CD4-positive, alpha-beta T cell (primary cell): ENCODE measurements around the gene SELPLG. TPM values are rescaled to one million over a fixed set of nuclear protein-coding genes. Genes with fewer than 3 reads are reported as not detected.
A peak's percentile ranks its signal among the peaks of the same experiment; 100 is the strongest.

Experiments used
- ATAC-seq: fragments of 200-7000 bp; cut with Tn5 transposase; one replicate; pipeline ENCODE4 v1.10.0; 2022; ENCODE audit warnings: mild to moderate bottlenecking; ENCODE audit not compliant: poor library complexity
- CTCF ChIA-PET: fragments of 350-600 bp; sonication (Branson Sonifier 250); formaldehyde crosslinking; loops from one replicate; lab custom pipeline; 2021; ENCODE audit warnings: antibody characterized with exemption, inconsistent platforms; lab: Charles Lee
- POLR2A ChIA-PET: fragments of 350-600 bp; sonication (Branson Sonifier 250); formaldehyde crosslinking; loops from one replicate; lab custom pipeline; 2021; ENCODE audit warnings: antibody characterized with exemption, inconsistent platforms; lab: Charles Lee
- DNase-seq, 14 experiments: peaks; one replicate each; pipeline ENCODE4 v3.0.0-alpha.2; 2013 to 2020; ENCODE audit warnings: mixed read lengths in 2 of 14
- H3K27ac ChIP-seq, 2 donors: one replicate each; pipeline versions ENCODE4 v1.5.1 to v1.7.0; 2013; ENCODE audit warnings: low read length in 2 of 2, low read depth in 1 of 2, mild to moderate bottlenecking in 1 of 2
- H3K27me3 ChIP-seq, 2 experiments: 1 replicate in 1 of 2; 2 replicates in 1 of 2; pipeline versions ENCODE4 v1.6.1 to v1.7.0; 2013; ENCODE audit warnings: low read length in 2 of 2, control low read depth in 1 of 2, mild to moderate bottlenecking in 1 of 2, moderate library complexity in 1 of 2; ENCODE audit not compliant: insufficient read depth in 2 of 2, control insufficient read depth in 1 of 2
- H3K36me3 ChIP-seq: one replicate; pipeline ENCODE4 v1.6.1; 2013; ENCODE audit warnings: low read length, control low read depth; ENCODE audit not compliant: insufficient read depth
- H3K4me1 ChIP-seq: one replicate; pipeline ENCODE4 v1.6.1; 2013; ENCODE audit warnings: low read length, control low read depth; ENCODE audit not compliant: insufficient read depth
- H3K4me3 ChIP-seq: one replicate; pipeline ENCODE4 v1.5.1; 2013; ENCODE audit warnings: mild to moderate bottlenecking, low read length, moderate library complexity
- H3K9me3 ChIP-seq, 2 experiments: 1 replicate in 1 of 2; 2 replicates in 1 of 2; pipeline versions ENCODE4 v1.6.1 to v1.7.0; 2013; ENCODE audit warnings: low read length in 2 of 2, mild to moderate bottlenecking in 2 of 2, control low read depth in 1 of 2, moderate library complexity in 1 of 2; ENCODE audit not compliant: control insufficient read depth in 1 of 2, insufficient read depth in 1 of 2
- H3K27ac Mint-ChIP-seq: one replicate; pipeline ENCODE4 v1.8.0; 2020; ENCODE audit warnings: mixed read lengths
- H3K27me3 Mint-ChIP-seq: one replicate; pipeline ENCODE4 v1.8.0; 2021; ENCODE audit warnings: mixed read lengths
- H3K36me3 Mint-ChIP-seq: one replicate; pipeline ENCODE4 v1.8.0; 2021; ENCODE audit warnings: low read depth, mixed read lengths
- H3K4me1 Mint-ChIP-seq: one replicate; pipeline ENCODE4 v1.8.0; 2021; ENCODE audit warnings: low read depth, mixed read lengths
- H3K4me3 Mint-ChIP-seq: one replicate; pipeline ENCODE4 v1.8.0; 2020; ENCODE audit warnings: mild to moderate bottlenecking, mixed read lengths
- H3K9me3 Mint-ChIP-seq: one replicate; pipeline ENCODE4 v1.8.0; 2020; ENCODE audit warnings: mixed read lengths
- CTCF ChIP-seq: fragments of 200-600 bp; IDR thresholded peaks from one replicate; pipeline ENCODE4 v1.8.0; 2022; ENCODE audit warnings: antibody characterized with exemption, mild to moderate bottlenecking
- intact Hi-C, 2 experiments: fragments of 100-400 bp; cut with DNase I in 1 of 2; cut with micrococcal nuclease in 1 of 2; formaldehyde crosslinking; loops; one replicate each; pipeline versions ENCODE4 v1.15.1 to v1.9.0; 2023 to 2025; cut with DNase I, micrococcal nuclease
- total RNA-seq, 174 experiments: library from RNA in 2 of 174; stranded (reverse) in 2 of 174; gene quantifications; one replicate each; pipeline ENCODE4 v1.2.3 and lab custom pipeline; 2021 to 2026

SELPLG gene
- total RNA-seq, 2 experiments from 2014 or later = 25.7 to 27.8 TPM

DNA sequence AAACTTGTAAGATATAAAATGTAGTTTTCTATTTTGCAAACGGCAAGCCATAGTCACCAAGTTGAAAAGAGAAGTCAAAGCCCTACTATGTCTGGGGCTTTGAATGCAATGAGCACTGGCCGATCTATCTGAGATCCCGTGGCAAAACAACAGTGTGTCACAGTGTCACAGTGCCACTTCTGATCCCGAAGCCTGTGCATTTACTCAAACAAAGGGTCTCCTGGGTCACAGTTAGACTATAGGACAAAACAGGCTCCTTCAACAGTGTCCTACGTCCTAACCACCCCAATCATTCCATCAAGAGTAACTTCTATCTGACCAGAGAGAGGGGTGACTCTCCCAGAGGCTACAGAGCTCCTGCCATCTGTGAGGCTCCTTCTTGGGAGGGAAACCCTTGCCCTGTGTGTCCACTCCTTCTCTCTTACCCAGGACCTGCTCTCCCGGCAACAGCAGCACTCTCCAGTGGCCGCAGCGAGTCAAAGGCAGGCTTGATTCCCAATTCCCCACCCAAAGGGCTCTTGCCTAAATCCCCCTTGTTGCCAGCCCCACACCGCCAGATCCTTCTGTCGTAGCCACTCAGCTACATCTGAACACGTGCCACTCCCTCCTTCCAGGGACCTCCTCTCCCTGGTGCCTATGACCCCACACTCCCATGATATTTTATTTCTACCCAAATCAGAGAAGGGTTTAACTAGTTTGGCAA lies 14.0 kb upstream of the SELPLG start:
- no peak overlapping the region for H3K27ac ChIP-seq
- no peaks in the 10 kb centered on the region for H3K36me3 ChIP-seq

DNA sequence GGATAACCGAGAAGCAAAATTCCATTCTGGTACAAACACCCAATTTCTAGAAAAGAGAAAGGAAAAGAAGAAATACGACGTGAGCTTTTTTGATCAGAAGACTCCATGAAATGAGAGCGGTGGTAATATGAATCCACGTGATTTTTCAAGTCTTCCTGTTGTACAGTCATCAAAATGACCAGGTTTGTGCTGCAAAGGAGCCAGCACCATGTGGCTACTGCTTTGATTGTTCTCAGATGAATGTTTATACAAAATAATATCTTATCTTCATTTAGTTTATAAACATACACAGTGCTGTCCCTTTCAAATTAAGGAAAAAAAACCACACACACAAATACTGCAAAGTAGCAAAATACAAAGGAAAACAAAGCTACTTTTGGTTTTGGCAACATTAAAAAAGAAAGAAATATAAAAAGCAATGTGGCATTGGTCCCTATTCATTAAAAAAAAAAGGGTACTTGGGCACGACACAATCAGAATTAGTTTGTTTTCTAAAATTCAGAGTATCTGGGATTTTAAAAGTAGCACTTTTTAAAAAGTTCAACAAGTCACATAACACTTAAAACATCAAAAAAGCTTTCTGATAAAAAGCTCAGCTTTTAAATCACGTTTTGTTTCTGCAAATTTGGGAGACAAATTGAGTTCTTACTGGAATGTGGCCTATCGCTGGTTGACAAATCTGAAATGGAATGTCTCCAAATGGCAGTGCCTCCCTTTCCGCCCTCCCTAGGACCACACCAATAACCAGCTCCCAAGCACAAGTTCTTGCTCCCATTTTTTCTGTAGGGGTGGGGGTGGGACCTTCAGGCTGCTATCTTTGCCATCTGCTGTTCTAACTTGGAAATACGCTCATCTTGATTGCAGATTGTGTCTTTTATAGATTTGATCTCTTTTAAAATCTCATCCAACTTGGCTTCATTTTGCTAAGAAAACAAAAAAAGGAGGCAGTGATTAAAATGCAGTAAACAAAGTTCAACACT lies 13.2 kb upstream of the SELPLG start:
- H3K4me3 ChIP-seq = no peak overlapping the region
- H3K9me3 Mint-ChIP-seq = no peaks in the 10 kb centered on the region
- peaks cover 24% of the 10 kb centered on the region for H3K4me1 ChIP-seq
- peak overlapping the region; percentile 68 for H3K4me3 Mint-ChIP-seq
- intact Hi-C loops = no loop called here
- peaks cover 31% of the 10 kb centered on the region for H3K4me1 Mint-ChIP-seq
- peak; percentile 59 for ATAC-seq
- H3K27ac Mint-ChIP-seq = peak overlapping the region; percentile 80
- no peaks in the 10 kb centered on the region for H3K36me3 ChIP-seq
- no peak overlapping the region for H3K27ac ChIP-seq
- H3K9me3 ChIP-seq = no peaks in the 10 kb centered on the region
- no peaks in the 10 kb centered on the region for H3K36me3 Mint-ChIP-seq
- no peak for TF ChIP-seq CTCF
- ChIA-PET CTCF (interaction anchor here (1.7 to 2.3 kb wide), 5 partner anchors 12 to 157 kb away, joined by 5 to 16 read pairs (median 8); partner anchors contain the start of gene SELPLG), POLR2A (interaction anchor here (0.8 to 4.4 kb wide), 11 partner anchors 13 to 210 kb away, joined by 3 to 70 read pairs (median 4); partner anchors contain the start of genes ISCU, SART3, SELPLG and SSH1)
- peak in 2 of 14 experiments; percentile 18 to 44 for DNase-seq
- H3K27me3 Mint-ChIP-seq = no peaks in the 10 kb centered on the region
- no peaks in the 10 kb centered on the region for H3K27me3 ChIP-seq

More for the DNA sequence above, 14.0 kb upstream of the SELPLG start:
- peaks cover 31% of the 10 kb centered on the region for H3K4me1 Mint-ChIP-seq
- no peak overlapping the region for H3K4me3 ChIP-seq
- H3K36me3 Mint-ChIP-seq = no peaks in the 10 kb centered on the region
- no peak for DNase-seq
- H3K27me3 ChIP-seq = no peaks in the 10 kb centered on the region
- peak overlapping the region; percentile 57 for H3K27ac Mint-ChIP-seq
- ChIA-PET CTCF (interaction anchor here (1.0 to 2.3 kb wide), 4 partner anchors 14 to 30 kb away, joined by 3 to 16 read pairs (median 8); partner anchors contain the start of gene SELPLG), POLR2A (interaction anchor here (4.4 kb wide), 1 partner anchor 14 kb away, joined by 70 read pairs; the partner anchor contains the start of gene SELPLG)
- intact Hi-C loops = no loop called here
- no peaks in the 10 kb centered on the region for H3K27me3 Mint-ChIP-seq
- no peaks in the 10 kb centered on the region for H3K9me3 Mint-ChIP-seq
- TF ChIP-seq CTCF = no peak
- no peak overlapping the region for H3K4me3 Mint-ChIP-seq
- peaks cover 24% of the 10 kb centered on the region for H3K4me1 ChIP-seq
- no peak for ATAC-seq
- H3K9me3 ChIP-seq = no peaks in the 10 kb centered on the region
